ENCODE data around the gene BTF3. TPM values are rescaled to one million over a fixed set of nuclear protein-coding genes. Genes with fewer than 3 reads are reported as not detected.

The BTF3 gene
- total RNA-seq, 1 experiment from 2014 or later = 861 TPM

GRCh38 chr5:73522989-73523388 is 24.7 kb downstream of the BTF3 start:
- H3K9me3 Mint-ChIP-seq = no peaks in the 10 kb centered on the region
- no peak overlapping the region for H3K4me3 Mint-ChIP-seq
- no peak overlapping the region for H4K5ac ChIP-seq (ENCODE audit: insufficient read length, low read depth, low read length)
- H2BK120ac ChIP-seq (ENCODE audit: low read depth, low read length, poor library complexity, severe bottlenecking) = no peak overlapping the region
- H3K23ac ChIP-seq (ENCODE audit: insufficient read length, low read depth, low read length) = no peak overlapping the region
- no peak overlapping the region for H2BK15ac ChIP-seq (ENCODE audit: low read depth, low read length)
- H3K79me1 ChIP-seq (ENCODE audit: insufficient read depth, low read depth, low read length, poor library complexity, severe bottlenecking) = no peaks in the 10 kb centered on the region
- H4K91ac ChIP-seq (ENCODE audit: insufficient read length, low read depth, low read length) = no peak overlapping the region
- no peak overlapping the region for H2AK5ac ChIP-seq (ENCODE audit: insufficient read length, low read length)
- H3K4ac ChIP-seq (ENCODE audit: low read depth, low read length) = no peak overlapping the region
- H3K27ac ChIP-seq (ENCODE audit: insufficient read length, low read depth, low read length) = no peak overlapping the region
- H3K36me3 Mint-ChIP-seq (ENCODE audit: insufficient read depth in 1 of 3, low read depth in 3 of 3) = no peaks in the 10 kb centered on the region
- no peaks in the 10 kb centered on the region for H4K20me1 ChIP-seq (ENCODE audit: control insufficient read depth, insufficient read depth, insufficient read length)
- no CpG with 5 or more reads among the region's 7 CpGs for WGBS (ENCODE audit: extremely low coverage, insufficient read length, low lambda C conversion rate)
- H2BK12ac ChIP-seq (ENCODE audit: insufficient read length, low read depth, low read length) = no peak overlapping the region
- no peak overlapping the region for H3K9ac ChIP-seq (ENCODE audit: extremely low read depth, insufficient read length, low read length)
- no peaks in the 10 kb centered on the region for H3K23me2 ChIP-seq (ENCODE audit: insufficient read length, low read depth, low read length, poor library complexity, severe bottlenecking)
- H4K8ac ChIP-seq (replicated peaks; ENCODE audit: insufficient read length, low read depth, low read length) = no peak overlapping the region
- H3K27ac Mint-ChIP-seq = no peak overlapping the region
- H2BK5ac ChIP-seq (ENCODE audit: insufficient read length, low read length) = no peak overlapping the region
- no peak overlapping the region for H2BK20ac ChIP-seq (ENCODE audit: low read depth, low read length, poor library complexity, severe bottlenecking)
- H3K79me2 ChIP-seq (ENCODE audit: insufficient read depth, low read length) = no peaks in the 10 kb centered on the region
- TF ChIP-seq CTCF (conservative IDR thresholded peaks at IDR 0.05) = no peak
- H3K56ac ChIP-seq (ENCODE audit: insufficient read length, low read depth, low read length) = no peak overlapping the region
- peaks cover 4 to 11% of the 10 kb centered on the region in 2 experiments for H3K4me1 Mint-ChIP-seq
- H3K4me1 ChIP-seq (ENCODE audit: insufficient read depth, low read length) = no peaks in the 10 kb centered on the region
- no peak overlapping the region for H3K4me2 ChIP-seq (ENCODE audit: insufficient read depth, insufficient read length, low read length)
- no peak overlapping the region for H3T11ph ChIP-seq (ENCODE audit: low read length)
- DNase-seq = no peak
- no peaks in the 10 kb centered on the region for H3K9me3 ChIP-seq (ENCODE audit: control insufficient read depth, low read depth, low read length)
- no peak overlapping the region for H2AFZ ChIP-seq (ENCODE audit: low read length)
- H3K18ac ChIP-seq (ENCODE audit: insufficient read length, low read depth, low read length) = no peak overlapping the region
- no peaks in the 10 kb centered on the region for H3K27me3 Mint-ChIP-seq (ENCODE audit: low read depth)
- no peak overlapping the region for H3K14ac ChIP-seq (ENCODE audit: insufficient read depth, low read length)
- no peaks in the 10 kb centered on the region for H3K27me3 ChIP-seq (ENCODE audit: insufficient read depth, low read length)

All from H9 (cell line).